Right cardiac atrium (tissue), 5 donors: ENCODE results near the gene IPO11. TPM values are rescaled to one million over a fixed set of nuclear protein-coding genes. Genes with fewer than 3 reads are reported as not detected.

Source experiments
- ATAC-seq, 2 donors: fragments of 200-7000 bp; cut with Tn5 transposase; one replicate each; pipeline versions ENCODE4 v1.8.0 to v1.9.1; 2020; ENCODE audit warnings: moderate library complexity in 2 of 2, mild to moderate bottlenecking in 1 of 2
- DNase-seq, 3 donors: peaks; one replicate each; pipeline ENCODE4 v3.0.0-alpha.2; 2020
- H3K27ac ChIP-seq: one replicate; pipeline ENCODE4 v1.5.1; 2013; ENCODE audit warnings: mild to moderate bottlenecking, low read length, control low read depth, moderate library complexity
- H3K27me3 ChIP-seq: one replicate; pipeline ENCODE4 v1.6.1; 2013; ENCODE audit not compliant: control insufficient read depth, insufficient read depth
- H3K4me1 ChIP-seq: one replicate; pipeline ENCODE4 v1.6.1; 2013; ENCODE audit warnings: low read length; ENCODE audit not compliant: control insufficient read depth, insufficient read depth
- H3K4me3 ChIP-seq: one replicate; pipeline ENCODE4 v1.5.1; 2013; ENCODE audit warnings: low read length, control low read depth
- H3K9me3 ChIP-seq: one replicate; pipeline ENCODE4 v1.6.1; 2013; ENCODE audit warnings: low read length; ENCODE audit not compliant: control insufficient read depth
- WGBS: extraction: QIAGEN DNeasy Blood & Tissue Kit; methylation state at CpG from one replicate; pipeline ENCODE4 v1.1.7; 2013; 5-methylcytosine and 5-hydroxymethylcytosine counted together
- intact Hi-C, 4 donors: fragments of 100-400 bp; cut with DNase I; formaldehyde crosslinking; loops; one replicate each; pipeline versions ENCODE4 v1.11.0 to v1.14.0; 2022 to 2023
- polyA plus RNA-seq: library from polyadenylated mRNA; stranded (reverse); fragments of 200-250 nt; gene quantifications from one replicate; pipeline ENCODE4 v1.2.3, GENCODE V29; 2013
- total RNA-seq, 4 donors: library from RNA; stranded (reverse); fragmentation: NEBNext Ultra II Directional; extraction: Animal tissue kit (Norgen Biotek cat#: 25700); gene quantifications; one replicate each; pipeline ENCODE4 v1.2.1, GENCODE V29; 2021
- donor health status: healthy with polysubstance abuse.
- donor health status: DM: no; HTN: yes; CAD: no.
- donor health status: DM: no; HTN: no; CAD: no.
- donor health status: DM: no; HTN: yes; CAD: no; lungs with severe emphysema.
- donor health status: DM: yes; HTN: yes; CAD: no.

IPO11 gene
- total and polyA plus RNA-seq, 5 donors, result 10.2 to 37.4 (median 30.3) TPM

DNA sequence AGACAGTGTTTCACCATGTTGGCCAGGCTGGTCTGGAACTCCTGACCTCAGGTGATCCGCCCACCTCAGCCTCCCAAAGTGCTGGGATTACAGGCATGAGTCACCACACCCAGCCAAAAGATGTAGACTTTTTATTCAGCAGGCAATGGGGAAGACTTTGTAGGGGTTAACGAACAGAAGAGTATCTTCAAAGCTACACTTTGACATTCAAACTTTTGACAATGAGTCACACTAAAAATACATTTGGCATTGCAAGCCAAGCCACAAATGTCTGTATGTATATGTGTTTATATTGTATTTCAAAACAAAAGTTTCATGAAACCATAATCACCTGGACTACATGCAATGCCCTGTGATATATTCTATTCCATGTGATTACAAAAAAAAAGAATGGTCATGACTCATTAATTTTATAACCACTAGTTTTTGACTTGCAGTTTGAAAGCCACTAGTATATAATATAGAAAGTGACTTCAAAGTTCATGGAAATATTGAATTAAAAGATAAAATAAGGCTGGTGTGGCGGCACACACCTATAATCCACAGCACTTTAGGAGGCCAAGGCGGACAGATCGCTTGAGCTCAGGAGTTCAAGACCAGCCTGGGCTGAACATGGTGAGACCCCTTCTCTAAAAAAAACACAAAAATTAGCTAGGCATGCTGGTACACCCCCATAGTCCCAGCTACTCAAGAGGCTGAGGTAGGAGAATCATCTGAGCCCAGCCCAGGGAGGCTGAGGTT is 17.2 kb upstream of the IPO11 start:
- intact Hi-C loops, result no loop called here
- no peak overlapping the region for H3K4me3 ChIP-seq
- H3K27ac ChIP-seq, result no peak overlapping the region
- no peaks in the 10 kb centered on the region for H3K9me3 ChIP-seq
- ATAC-seq, result no peak
- no peak for DNase-seq
- WGBS, result 91% methylated on average over 5 of the region's 5 CpGs
- no peaks in the 10 kb centered on the region for H3K27me3 ChIP-seq
- no peaks in the 10 kb centered on the region for H3K4me1 ChIP-seq

DNA sequence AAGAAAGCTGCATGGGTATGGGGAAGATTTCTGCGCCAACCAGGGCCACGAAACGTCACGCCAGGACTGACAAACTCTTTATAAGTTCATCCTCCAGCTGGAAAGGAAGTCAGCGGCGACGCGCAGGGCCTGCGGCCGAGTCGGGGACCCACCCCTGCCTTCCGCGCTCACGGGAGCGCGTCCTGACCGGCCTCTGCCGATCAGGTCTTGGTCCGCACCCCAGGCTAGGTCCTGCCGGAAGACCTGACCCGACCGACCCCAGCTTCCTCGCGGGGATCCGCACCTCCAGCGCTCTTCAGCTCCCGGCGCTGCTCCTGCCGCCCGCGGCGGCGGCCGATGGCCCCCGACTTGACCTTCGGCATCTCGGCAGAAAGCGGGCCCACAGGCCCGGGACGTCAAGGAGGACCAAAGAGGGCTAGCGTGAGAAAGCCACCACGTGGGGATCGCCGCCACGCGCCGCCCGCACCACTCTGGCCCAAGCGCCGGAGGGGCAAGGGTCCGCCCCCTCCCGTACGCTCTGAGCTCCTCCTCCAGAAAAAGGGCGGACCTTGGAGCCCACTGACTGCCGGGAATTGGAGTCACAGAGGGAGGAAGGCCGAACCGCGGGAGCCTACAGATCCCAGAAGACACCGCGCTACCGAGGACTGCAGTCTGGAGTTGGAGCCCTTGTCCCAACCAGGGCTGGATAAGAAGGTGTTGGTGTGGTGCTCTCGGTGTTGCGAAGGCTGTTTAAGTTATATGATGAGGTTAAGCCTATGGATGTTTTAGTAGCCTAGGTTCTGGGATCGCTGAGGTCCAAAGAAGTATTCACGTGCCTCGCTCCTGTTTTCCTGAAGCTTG is 8.9 kb upstream of the IPO11 start, which contains the start of gene DIMT1:
Gene DIMT1 (minus strand): TSS at position 495 of the 840 bp plus-strand sequence. CDS start 133 bp downstream, at position 362.
- intact Hi-C loops, result no loop called here
- Histone ChIP-seq H3K9me3 (no peaks in the 10 kb centered on the region), H3K4me1 (no peaks in the 10 kb centered on the region), H3K27me3 (no peaks in the 10 kb centered on the region), H3K27ac (peak within 1 kb of the TSS; percentile 98), H3K4me3 (peak within 1 kb of the TSS; percentile 78)
- under 1% methylated on average over 66 of the region's 66 CpGs for WGBS
- DNase-seq (peak; percentile 96 to 98 (median 96)), ATAC-seq (peak; percentile 100)

DNA sequence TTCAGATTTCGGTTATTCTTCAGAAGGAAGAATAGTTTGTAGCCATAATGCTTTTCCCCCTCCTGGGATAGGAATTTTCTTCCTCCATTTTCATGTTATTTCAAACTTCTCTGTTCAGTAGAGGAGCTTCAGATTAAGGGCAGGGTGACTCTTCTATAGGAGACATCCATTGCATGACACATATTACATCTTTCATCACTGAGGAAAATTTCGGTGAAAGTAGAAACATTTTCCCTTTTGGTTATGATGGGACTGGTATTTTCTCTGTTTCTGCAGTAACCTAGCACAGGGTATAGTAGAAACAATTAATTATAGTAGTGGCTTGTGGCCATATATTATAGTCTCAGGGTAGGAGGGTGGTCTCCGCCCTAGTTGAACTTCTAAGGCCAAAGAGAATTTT is 1.1 kb downstream of the IPO11 start:
- no peak for ATAC-seq

DNA sequence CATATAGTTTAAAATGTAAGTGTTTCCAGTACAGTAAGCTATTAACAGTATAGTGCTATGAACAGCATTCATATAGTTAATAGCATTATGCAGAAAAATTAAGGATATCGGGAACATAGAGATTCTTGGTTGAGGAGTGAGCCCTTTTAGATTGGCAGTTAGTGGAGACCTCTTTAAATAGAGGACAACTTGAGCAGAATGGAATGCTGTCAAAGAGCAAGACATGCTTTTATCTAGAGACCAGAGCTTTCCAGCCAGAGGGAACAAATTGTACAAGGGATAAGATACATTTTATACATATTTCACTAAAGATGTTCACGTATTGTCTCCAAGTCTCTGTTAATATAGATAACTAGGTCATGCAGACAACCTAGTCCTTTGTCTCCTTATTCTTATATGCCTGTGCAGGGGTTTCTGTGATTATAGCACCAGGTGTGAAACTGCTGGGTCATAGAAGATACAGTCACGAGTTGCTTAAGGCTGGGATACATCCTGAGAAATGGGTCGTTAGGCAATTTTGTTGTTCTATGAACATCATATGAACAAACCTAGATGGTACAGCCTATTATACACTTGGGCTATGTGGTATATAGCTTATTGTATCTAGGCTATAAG is 6.0 kb downstream of the IPO11 start:
- no peak for DNase-seq
- H3K4me1 ChIP-seq, result no peaks in the 10 kb centered on the region
- intact Hi-C loops, result no loop called here
- ATAC-seq, result peak in 1 of 2 donors; percentile 51
- H3K27ac ChIP-seq, result no peak overlapping the region
- no peak overlapping the region for H3K4me3 ChIP-seq
- 64% methylated on average over 4 of the region's 4 CpGs for WGBS
- no peaks in the 10 kb centered on the region for H3K27me3 ChIP-seq
- H3K9me3 ChIP-seq, result no peaks in the 10 kb centered on the region

More for the DNA sequence above, 1.1 kb downstream of the IPO11 start:
- no peaks in the 10 kb centered on the region for H3K9me3 ChIP-seq
- H3K27ac ChIP-seq, result no peak overlapping the region
- WGBS, result 60% methylated on average over 3 of the region's 3 CpGs
- intact Hi-C loops, result no loop called here
- H3K4me3 ChIP-seq, result peak overlapping the region; percentile 74
- no peaks in the 10 kb centered on the region for H3K27me3 ChIP-seq
- DNase-seq, result no peak
- no peaks in the 10 kb centered on the region for H3K4me1 ChIP-seq

DNA sequence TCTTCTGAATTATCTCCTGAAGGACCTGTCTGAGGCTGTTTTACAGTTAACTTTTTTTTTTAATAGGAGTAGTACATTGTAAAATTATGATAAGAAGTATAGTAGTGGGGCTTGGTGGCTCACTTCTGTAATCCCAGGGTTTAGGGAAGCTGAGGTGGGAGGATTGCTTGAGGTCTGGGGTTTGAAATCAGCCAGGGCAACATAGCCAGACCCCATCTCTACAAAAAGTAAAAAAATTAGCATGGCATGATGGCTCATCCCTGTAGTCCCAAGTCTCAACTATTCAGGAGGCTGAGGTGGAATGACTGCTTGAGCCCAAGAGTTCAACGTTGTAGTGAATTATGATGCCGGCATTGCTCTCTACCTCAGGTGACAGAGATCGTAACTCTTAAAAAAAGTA is 7.0 kb downstream of the IPO11 start:
- intact Hi-C loops, result no loop called here
- Histone ChIP-seq H3K4me3 (no peak overlapping the region), H3K4me1 (no peaks in the 10 kb centered on the region), H3K27me3 (no peaks in the 10 kb centered on the region), H3K9me3 (no peaks in the 10 kb centered on the region), H3K27ac (no peak overlapping the region)
- 97% methylated on average over 3 of the region's 3 CpGs for WGBS
- no peak for DNase-seq
- ATAC-seq, result no peak

DNA sequence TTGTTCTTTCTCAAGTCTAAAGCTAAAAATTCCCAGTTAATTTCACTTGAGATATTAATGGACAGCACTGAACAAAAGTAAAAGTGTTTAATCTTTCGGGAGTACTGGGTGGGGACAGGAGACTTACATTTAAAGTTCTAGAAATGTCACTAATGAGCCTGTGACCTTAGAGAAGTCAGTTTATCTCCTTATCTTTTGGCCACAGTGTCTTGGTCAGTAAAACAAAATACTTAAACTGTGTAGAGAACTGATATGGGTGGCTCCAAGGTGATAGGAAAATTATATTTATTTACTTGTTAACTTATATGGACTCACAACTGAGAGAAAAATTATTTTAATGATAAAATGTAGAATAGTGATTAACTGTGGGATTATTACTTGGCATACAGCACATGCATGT is 8.9 kb downstream of the IPO11 start:
- H3K9me3 ChIP-seq, result no peaks in the 10 kb centered on the region
- no peaks in the 10 kb centered on the region for H3K4me1 ChIP-seq
- H3K27me3 ChIP-seq, result no peaks in the 10 kb centered on the region
- WGBS, result 59% methylated on average over 1 of the region's 1 CpG
- ATAC-seq (no peak), DNase-seq (no peak)
- intact Hi-C loops, result no loop called here
- no peak overlapping the region for H3K4me3 ChIP-seq
- H3K27ac ChIP-seq, result no peak overlapping the region

DNA sequence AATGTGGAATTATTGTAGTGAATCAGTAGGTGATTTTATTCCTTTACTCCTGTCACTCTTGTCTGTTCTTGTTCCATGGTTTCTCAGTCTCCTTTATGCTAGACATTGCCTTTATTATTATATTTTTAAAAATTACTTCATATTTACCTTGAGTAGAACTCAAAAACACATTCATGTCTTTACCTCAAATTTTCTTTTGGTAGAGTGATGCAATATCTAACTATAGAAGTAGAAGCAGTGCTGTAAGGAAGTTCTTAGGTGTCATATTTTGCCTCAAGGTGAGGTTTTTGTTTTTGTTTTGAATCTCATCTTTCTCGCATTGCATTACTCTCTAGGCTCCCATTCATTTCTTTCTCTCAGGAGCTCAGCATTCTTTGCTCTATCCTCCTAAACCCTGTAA is 12.2 kb downstream of the IPO11 start:
- no peaks in the 10 kb centered on the region for H3K4me1 ChIP-seq
- WGBS, result 98% methylated on average over 1 of the region's 1 CpG
- intact Hi-C loops, result no loop called here

DNA sequence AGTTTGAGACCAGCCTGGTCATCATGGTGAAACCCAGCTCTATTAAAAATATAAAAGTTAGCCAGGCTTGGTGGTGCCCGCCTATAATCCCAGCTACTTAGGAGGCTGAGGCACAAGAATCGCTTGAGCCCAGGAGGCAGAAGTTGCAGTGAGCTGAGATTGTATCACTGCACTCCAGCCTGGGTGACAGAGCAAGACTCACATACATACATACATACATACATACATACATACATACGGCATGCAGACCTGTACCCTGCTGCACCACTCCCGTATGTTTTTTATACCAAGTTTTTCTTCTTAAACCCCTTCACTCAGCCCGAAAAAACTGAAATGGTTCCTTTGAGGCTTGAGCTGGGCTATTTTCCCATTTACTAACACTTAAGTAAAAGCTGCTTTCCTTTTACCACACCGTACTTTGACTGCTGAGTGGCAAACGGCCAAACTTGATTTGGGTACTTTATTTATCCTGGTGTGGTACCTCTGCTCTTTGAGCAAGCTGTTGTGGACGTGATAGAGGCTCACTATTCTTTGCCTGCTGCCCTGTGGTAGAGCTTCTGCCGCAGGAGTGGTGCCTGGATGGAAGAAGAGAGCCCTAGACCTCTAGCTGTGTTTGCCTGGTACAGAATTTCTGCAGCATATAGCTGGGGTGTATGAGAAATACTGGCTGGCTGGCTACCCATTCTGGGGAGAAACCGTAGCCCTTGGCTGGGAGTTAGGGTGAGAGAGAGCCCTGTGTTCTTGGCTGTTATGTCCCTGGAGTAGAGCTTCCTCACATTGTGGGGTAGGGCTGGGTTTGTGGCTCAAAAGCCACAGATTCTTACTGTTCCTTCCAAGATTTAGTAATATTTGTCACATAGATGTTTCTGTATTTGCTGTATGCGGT is 19.4 kb downstream of the IPO11 start:
- DNase-seq, result peak in 2 of 3 donors; percentile 21 to 62
- Histone ChIP-seq H3K27me3 (no peaks in the 10 kb centered on the region), H3K27ac (peak overlapping the region; percentile 86), H3K4me3 (peak overlapping the region; percentile 1), H3K9me3 (no peaks in the 10 kb centered on the region), H3K4me1 (peaks cover 9% of the 10 kb centered on the region)
- peak; percentile 82 to 91 for ATAC-seq
- intact Hi-C loops, result no loop called here
- WGBS, result 47% methylated on average over 11 of the region's 11 CpGs

More for the DNA sequence above, 12.2 kb downstream of the IPO11 start:
- no peak overlapping the region for H3K4me3 ChIP-seq
- H3K27ac ChIP-seq, result no peak overlapping the region
- no peaks in the 10 kb centered on the region for H3K27me3 ChIP-seq
- DNase-seq (no peak), ATAC-seq (no peak)
- H3K9me3 ChIP-seq, result no peaks in the 10 kb centered on the region

DNA sequence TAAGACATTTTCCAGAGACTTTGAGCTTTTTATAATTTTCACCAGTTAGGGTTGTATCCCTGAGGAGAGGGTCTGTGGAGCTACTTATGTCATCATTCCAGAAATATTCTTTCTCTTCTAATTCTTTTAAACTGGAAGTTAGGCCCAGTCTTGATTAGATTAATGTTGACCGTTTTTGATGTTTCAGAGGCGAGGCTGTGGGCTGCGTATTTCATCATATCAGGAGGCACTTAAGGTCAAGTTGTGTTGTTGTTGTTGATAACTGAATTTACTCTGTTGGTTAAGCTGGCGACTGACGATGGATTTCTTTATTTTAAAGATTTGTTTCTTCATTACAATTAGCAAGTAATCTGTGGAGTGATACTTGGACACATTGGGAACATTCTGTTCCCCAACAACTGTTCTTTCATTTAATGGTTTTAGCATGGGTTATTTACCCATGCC is 20.1 kb downstream of the IPO11 start:
- WGBS, result 21% methylated on average over 5 of the region's 5 CpGs
- DNase-seq (no peak), ATAC-seq (peak; percentile 79 to 81)
- H3K27ac ChIP-seq, result peak overlapping the region; percentile 48
- no peaks in the 10 kb centered on the region for H3K27me3 ChIP-seq
- H3K4me3 ChIP-seq, result no peak overlapping the region
- intact Hi-C loops, result no loop called here
- peaks cover 9% of the 10 kb centered on the region for H3K4me1 ChIP-seq
- H3K9me3 ChIP-seq, result no peaks in the 10 kb centered on the region

DNA sequence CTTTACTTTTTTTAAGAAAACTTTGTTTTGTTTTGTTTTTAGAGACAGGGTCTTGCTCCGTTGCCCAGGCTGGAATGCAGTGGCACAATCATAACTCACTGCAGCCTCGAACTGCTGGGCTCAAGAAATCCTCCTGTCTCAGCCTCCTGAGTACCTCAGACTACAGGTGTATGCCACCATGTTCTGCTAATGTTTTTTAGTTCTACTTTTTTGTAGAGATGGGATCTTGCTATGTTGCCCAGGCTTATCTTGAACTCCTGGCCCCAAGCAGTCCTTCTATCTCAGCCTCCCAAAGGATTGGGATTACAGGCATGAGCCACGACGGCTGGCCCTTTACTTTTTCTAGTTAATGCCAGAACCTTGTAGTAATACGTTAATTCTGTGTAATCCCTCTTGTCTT is 36.0 kb downstream of the IPO11 start:
- no peak for ATAC-seq

More for the DNA sequence above, 36.0 kb downstream of the IPO11 start:
- intact Hi-C loops, result no loop called here
- 88% methylated on average over 5 of the region's 5 CpGs for WGBS
- Histone ChIP-seq H3K27me3 (no peaks in the 10 kb centered on the region), H3K9me3 (no peaks in the 10 kb centered on the region), H3K27ac (no peak overlapping the region), H3K4me1 (no peaks in the 10 kb centered on the region), H3K4me3 (no peak overlapping the region)
- no peak for DNase-seq
